GM10266 (cell line): Measurements from ENCODE around the gene TDRKH.

Experiments
- DNase-seq: peaks from one replicate; pipeline ENCODE4 v3.0.0; 2012; ENCODE audit errors: extremely low spot score
- CTCF ChIP-seq: IDR thresholded peaks from 2 replicates; pipeline ENCODE4 v1.5.1; 2012; ENCODE audit warnings: mild to moderate bottlenecking, low read depth; ENCODE audit not compliant: control insufficient read depth, insufficient read depth; ENCODE audit errors: missing control alignments

TDRKH gene

GRCh38 chr1:151728151-151729054 lies 61.9 kb downstream of the TDRKH start:
- no peak for DNase-seq
- TF ChIP-seq CTCF, result no peak

DNA sequence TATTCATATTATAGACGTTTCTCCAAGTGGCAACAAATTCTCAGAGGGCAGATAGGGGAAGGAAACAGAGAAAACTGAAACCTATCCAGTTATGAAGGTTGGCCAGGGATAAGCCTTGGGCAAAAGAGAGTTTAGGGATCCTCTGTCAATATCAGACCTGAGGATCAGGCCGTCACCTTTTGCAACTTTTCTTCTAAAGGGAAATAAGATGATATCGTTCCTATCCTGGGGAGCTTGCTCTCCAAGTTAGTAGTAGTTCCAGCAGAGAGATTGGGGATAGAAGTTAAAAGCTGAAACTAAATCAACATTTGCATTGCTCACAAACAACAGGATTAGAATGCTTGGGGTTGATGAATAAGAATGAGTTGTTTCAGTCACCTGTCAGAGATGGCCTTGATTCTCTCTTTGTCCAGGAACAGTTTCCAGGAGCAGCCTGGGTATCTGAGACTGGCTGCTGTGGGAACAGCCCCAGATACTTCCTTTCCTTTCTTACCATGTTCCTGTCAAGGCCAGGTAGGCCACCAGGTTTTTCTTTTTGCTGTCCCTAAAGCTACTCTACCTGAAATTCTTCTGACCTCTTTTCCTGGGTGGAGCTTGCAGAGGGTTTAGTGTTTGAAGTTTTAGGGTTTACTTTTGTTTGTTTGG lies 66.5 kb downstream of the TDRKH start:
- TF ChIP-seq CTCF, result no peak
- no peak for DNase-seq
